Trophoblast cell (in vitro differentiated cells and primary cell): Measurements from ENCODE around the gene CINP.

Experiments used
- DNase-seq, 2 donors: peaks; one replicate each; pipeline ENCODE4 v3.0.0-alpha.2; 2016
- H2AFZ ChIP-seq: 2 replicates; pipeline ENCODE4 v1.6.1; 2013; ENCODE audit warnings: low read length, moderate library complexity, mild to moderate bottlenecking; ENCODE audit not compliant: insufficient read depth, poor library complexity
- H2AK5ac ChIP-seq: 2 replicates; pipeline ENCODE4 v1.6.1; 2013; ENCODE audit warnings: mild to moderate bottlenecking, low read length
- H2BK120ac ChIP-seq: 2 replicates; pipeline ENCODE4 v1.6.1; 2013; ENCODE audit warnings: low read length, mild to moderate bottlenecking, moderate library complexity; ENCODE audit not compliant: insufficient read depth, poor library complexity
- H2BK12ac ChIP-seq: 2 replicates; pipeline ENCODE4 v1.6.1; 2013; ENCODE audit warnings: mild to moderate bottlenecking, low read length, moderate library complexity
- H2BK5ac ChIP-seq: 2 replicates; pipeline ENCODE4 v1.6.1; 2013; ENCODE audit warnings: low read length, low read depth, moderate library complexity, mild to moderate bottlenecking; ENCODE audit not compliant: poor library complexity
- H3K14ac ChIP-seq: 2 replicates; pipeline ENCODE4 v1.6.1; 2013; ENCODE audit warnings: mild to moderate bottlenecking, low read length
- H3K18ac ChIP-seq: 2 replicates; pipeline ENCODE4 v1.6.1; 2013; ENCODE audit warnings: mild to moderate bottlenecking, low read length
- H3K23ac ChIP-seq: 2 replicates; pipeline ENCODE4 v1.6.1; 2013; ENCODE audit warnings: low read length
- H3K27ac ChIP-seq: 2 replicates; pipeline ENCODE4 v1.5.1; 2013; ENCODE audit warnings: low read depth, mild to moderate bottlenecking, inconsistent platforms, low read length, moderate library complexity
- H3K27me3 ChIP-seq: 2 replicates; pipeline ENCODE4 v1.6.1; 2013; ENCODE audit warnings: inconsistent platforms, mild to moderate bottlenecking, low read length, moderate library complexity; ENCODE audit not compliant: insufficient read depth
- H3K36me3 ChIP-seq, 2 experiments: 1 replicate in 1 of 2; 2 replicates in 1 of 2; pipeline ENCODE4 v1.6.1; 2013; ENCODE audit warnings: low read length in 2 of 2, mild to moderate bottlenecking in 2 of 2, moderate library complexity in 1 of 2; ENCODE audit not compliant: insufficient read depth in 2 of 2, control insufficient read depth in 1 of 2
- H3K4ac ChIP-seq: 2 replicates; pipeline ENCODE4 v1.6.1; 2013; ENCODE audit warnings: low read depth, mild to moderate bottlenecking, low read length, moderate library complexity
- H3K4me1 ChIP-seq, 2 experiments: 1 replicate in 1 of 2; 2 replicates in 1 of 2; pipeline ENCODE4 v1.6.1; 2013; ENCODE audit warnings: low read length in 2 of 2, mild to moderate bottlenecking in 2 of 2, moderate library complexity in 1 of 2; ENCODE audit not compliant: insufficient read depth in 2 of 2, control insufficient read depth in 1 of 2
- H3K4me2 ChIP-seq: 2 replicates; pipeline ENCODE4 v1.6.1; 2013; ENCODE audit warnings: inconsistent platforms, mild to moderate bottlenecking, low read length, moderate library complexity
- H3K4me3 ChIP-seq: 2 replicates; pipeline ENCODE4 v1.5.1; 2013; ENCODE audit warnings: mild to moderate bottlenecking, low read depth, low read length, inconsistent platforms
- H3K79me1 ChIP-seq: one replicate; pipeline ENCODE4 v1.6.1; 2013; ENCODE audit warnings: low read length
- H3K79me2 ChIP-seq: 2 replicates; pipeline ENCODE4 v1.6.1; 2013; ENCODE audit warnings: low read length, mild to moderate bottlenecking; ENCODE audit not compliant: control insufficient read depth, insufficient read depth, poor library complexity
- H3K9ac ChIP-seq: 2 replicates; pipeline ENCODE4 v1.6.1; 2013; ENCODE audit warnings: mild to moderate bottlenecking, low read length
- H3K9me3 ChIP-seq: 2 replicates; pipeline ENCODE4 v1.6.1; 2013; ENCODE audit warnings: low read depth, mild to moderate bottlenecking, control low read depth, inconsistent platforms, low read length; ENCODE audit not compliant: insufficient read depth
- H4K12ac ChIP-seq: 2 replicates; pipeline ENCODE4 v1.6.1; 2013; ENCODE audit warnings: low read depth, mild to moderate bottlenecking, low read length, moderate library complexity
- H4K8ac ChIP-seq: 2 replicates; pipeline ENCODE4 v1.6.1; 2013; ENCODE audit warnings: low read depth, mild to moderate bottlenecking, low read length, moderate library complexity
- H4K91ac ChIP-seq: one replicate; pipeline ENCODE4 v1.6.1; 2013; ENCODE audit warnings: low read depth, mild to moderate bottlenecking, low read length, moderate library complexity
- WGBS: extraction: QIAGEN DNeasy Blood & Tissue Kit; methylation state at CpG from one replicate; pipeline ENCODE4 v1.1.7; 2013; ENCODE audit warnings: missing lambda C conversion rate; ENCODE audit not compliant: insufficient read length, insufficient coverage; ENCODE audit errors: extremely low coverage; 5-methylcytosine and 5-hydroxymethylcytosine counted together

The CINP gene

DNA sequence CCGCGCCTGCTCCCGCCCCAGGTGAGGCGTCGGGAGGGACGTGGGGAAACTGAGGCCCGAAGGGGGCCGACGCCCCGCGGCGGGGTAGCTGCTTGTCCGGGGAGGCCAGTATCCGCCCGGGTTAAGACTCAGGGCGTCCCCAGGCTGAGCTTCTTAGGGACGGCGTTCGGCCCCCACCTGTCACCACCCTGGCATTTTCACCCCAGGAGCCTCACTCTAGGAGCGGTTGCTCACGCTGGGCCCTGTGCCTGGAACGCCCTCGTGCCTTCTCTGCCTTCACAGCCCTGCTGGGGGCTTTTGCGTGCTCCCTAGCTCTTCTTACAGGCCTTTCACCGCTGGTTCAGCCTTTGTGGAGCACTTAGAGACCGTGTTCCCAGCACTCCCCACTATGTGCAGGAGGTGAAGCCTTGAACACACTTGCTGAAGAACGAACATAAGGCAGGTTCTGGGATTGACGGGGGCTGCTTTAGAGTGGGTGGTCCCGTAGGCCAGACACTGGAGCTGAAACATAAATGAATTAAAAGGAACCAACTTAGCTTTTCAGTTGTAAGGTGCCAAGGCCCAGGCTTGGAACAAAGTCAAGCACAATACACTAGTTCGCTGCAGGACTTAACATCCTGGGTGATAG lies 42.5 kb downstream of the CINP start:
- Histone ChIP-seq H3K18ac (peak overlapping the region; percentile 62), H2AK5ac (peak overlapping the region; percentile 12), H3K36me3 (peaks cover 0 to 4% of the 10 kb centered on the region in 2 experiments), H4K8ac (peak overlapping the region; percentile 95), H3K4me1 (peaks cover 8 to 9% of the 10 kb centered on the region in 2 experiments), H3K4ac (peak overlapping the region; percentile 60), H3K14ac (peak overlapping the region; percentile 76), H3K27me3 (no peaks in the 10 kb centered on the region), H2BK120ac (peak overlapping the region; percentile 52), H3K4me2 (peak overlapping the region; percentile 64), H3K79me2 (peaks cover 8% of the 10 kb centered on the region), H4K12ac (peak overlapping the region; percentile 66), H3K23ac (no peak overlapping the region), H3K4me3 (peak overlapping the region; percentile 83), H3K9ac (peak overlapping the region; percentile 97), H4K91ac (peak overlapping the region; percentile 81), H2AFZ (peak overlapping the region; percentile 48), H3K79me1 (peaks cover 10% of the 10 kb centered on the region), H2BK12ac (no peak overlapping the region), H2BK5ac (no peak overlapping the region), H3K9me3 (no peaks in the 10 kb centered on the region), H3K27ac (peak overlapping the region; percentile 14)
- WGBS, result no CpG with 5 or more reads among the region's 30 CpGs
- peak; percentile 13 to 41 for DNase-seq

DNA sequence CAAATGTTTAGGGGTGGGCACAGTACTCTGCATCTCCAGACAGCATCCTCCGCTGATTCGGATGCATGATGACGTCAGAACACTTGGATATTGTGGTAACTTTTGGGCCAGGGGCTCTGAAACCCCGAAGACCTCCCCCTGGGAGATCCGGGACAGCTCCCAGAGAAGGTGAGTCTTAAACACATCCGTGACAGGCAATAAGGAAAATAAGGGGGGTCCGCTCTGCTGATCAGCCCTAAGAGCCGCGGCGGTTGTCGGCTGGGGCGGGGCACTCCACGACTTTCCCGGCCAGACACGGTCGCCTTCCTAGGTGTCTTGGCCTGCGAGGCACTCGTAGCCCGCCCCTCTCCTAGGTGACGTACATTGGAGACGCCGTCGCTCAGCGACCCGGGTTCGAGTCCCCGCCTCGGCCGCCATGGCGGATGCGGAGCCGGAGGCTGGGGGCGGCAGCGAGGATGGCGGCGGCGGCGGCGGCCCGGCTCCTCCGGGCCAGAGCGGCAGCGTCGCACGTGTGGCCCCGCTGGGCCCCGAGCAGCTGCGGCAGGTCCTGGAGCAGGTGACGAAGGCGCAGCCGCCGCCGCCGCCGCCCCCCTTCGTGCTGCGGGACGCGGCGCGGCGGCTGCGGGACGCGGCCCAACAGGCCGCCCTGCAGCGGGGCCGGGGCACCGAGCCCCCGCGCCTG lies 43.2 kb downstream of the CINP start, which contains the start of gene ZNF839:
Gene ZNF839 (plus strand): TSS at position 396 of the 682 bp plus-strand sequence. CDS start 20 bp downstream, at position 416.
- peaks cover 8% of the 10 kb centered on the region for H3K79me2 ChIP-seq
- H3K9ac ChIP-seq, result peak within 1 kb of the TSS; percentile 97
- no CpG with 5 or more reads among the region's 71 CpGs for WGBS
- H3K18ac ChIP-seq, result peak within 1 kb of the TSS; percentile 71
- H3K79me1 ChIP-seq, result peaks cover 10% of the 10 kb centered on the region
- H3K9me3 ChIP-seq, result no peaks in the 10 kb centered on the region
- peak within 1 kb of the TSS; percentile 81 for H3K4me2 ChIP-seq
- H3K27ac ChIP-seq, result peak within 1 kb of the TSS; percentile 14
- H3K23ac ChIP-seq, result no peak within 1 kb of the TSS
- peak within 1 kb of the TSS; percentile 67 for H2BK5ac ChIP-seq
- peak within 1 kb of the TSS; percentile 67 for H2AFZ ChIP-seq
- peaks cover 8 to 11% of the 10 kb centered on the region in 2 experiments for H3K4me1 ChIP-seq
- peak within 1 kb of the TSS; percentile 95 for H4K8ac ChIP-seq
- peak within 1 kb of the TSS; percentile 67 for H2BK120ac ChIP-seq
- peak within 1 kb of the TSS; percentile 21 for H2BK12ac ChIP-seq
- peaks cover 0 to 4% of the 10 kb centered on the region in 2 experiments for H3K36me3 ChIP-seq
- peak; percentile 86 to 90 for DNase-seq
- peak within 1 kb of the TSS; percentile 14 for H2AK5ac ChIP-seq
- H3K27me3 ChIP-seq, result no peaks in the 10 kb centered on the region
- peak within 1 kb of the TSS; percentile 69 for H4K12ac ChIP-seq
- H4K91ac ChIP-seq, result peak within 1 kb of the TSS; percentile 81
- H3K4me3 ChIP-seq, result peak within 1 kb of the TSS; percentile 83
- peak within 1 kb of the TSS; percentile 82 for H3K14ac ChIP-seq
- peak within 1 kb of the TSS; percentile 60 for H3K4ac ChIP-seq

GRCh38 chr14:102318781-102319276 lies 43.9 kb downstream of the CINP start:
- Histone ChIP-seq H4K91ac (peak overlapping the region; percentile 78), H3K36me3 (peaks cover 0 to 4% of the 10 kb centered on the region in 2 experiments), H3K23ac (no peak overlapping the region), H3K14ac (peak overlapping the region; percentile 82), H3K9ac (no peak overlapping the region), H4K8ac (peak overlapping the region; percentile 94), H2AFZ (peak overlapping the region; percentile 67), H3K4ac (no peak overlapping the region), H2BK12ac (peak overlapping the region; percentile 21), H2BK5ac (no peak overlapping the region), H3K4me3 (no peak overlapping the region), H2BK120ac (no peak overlapping the region), H3K27ac (no peak overlapping the region), H3K27me3 (no peaks in the 10 kb centered on the region), H3K79me2 (peaks cover 8% of the 10 kb centered on the region), H4K12ac (peak overlapping the region; percentile 69), H3K79me1 (peaks cover 10% of the 10 kb centered on the region), H3K4me1 (peaks cover 8 to 11% of the 10 kb centered on the region in 2 experiments), H3K9me3 (no peaks in the 10 kb centered on the region), H3K18ac (no peak overlapping the region), H2AK5ac (peak overlapping the region; percentile 14), H3K4me2 (peak overlapping the region; percentile 81)
- no peak for DNase-seq
- WGBS, result no CpG with 5 or more reads among the region's 15 CpGs

DNA sequence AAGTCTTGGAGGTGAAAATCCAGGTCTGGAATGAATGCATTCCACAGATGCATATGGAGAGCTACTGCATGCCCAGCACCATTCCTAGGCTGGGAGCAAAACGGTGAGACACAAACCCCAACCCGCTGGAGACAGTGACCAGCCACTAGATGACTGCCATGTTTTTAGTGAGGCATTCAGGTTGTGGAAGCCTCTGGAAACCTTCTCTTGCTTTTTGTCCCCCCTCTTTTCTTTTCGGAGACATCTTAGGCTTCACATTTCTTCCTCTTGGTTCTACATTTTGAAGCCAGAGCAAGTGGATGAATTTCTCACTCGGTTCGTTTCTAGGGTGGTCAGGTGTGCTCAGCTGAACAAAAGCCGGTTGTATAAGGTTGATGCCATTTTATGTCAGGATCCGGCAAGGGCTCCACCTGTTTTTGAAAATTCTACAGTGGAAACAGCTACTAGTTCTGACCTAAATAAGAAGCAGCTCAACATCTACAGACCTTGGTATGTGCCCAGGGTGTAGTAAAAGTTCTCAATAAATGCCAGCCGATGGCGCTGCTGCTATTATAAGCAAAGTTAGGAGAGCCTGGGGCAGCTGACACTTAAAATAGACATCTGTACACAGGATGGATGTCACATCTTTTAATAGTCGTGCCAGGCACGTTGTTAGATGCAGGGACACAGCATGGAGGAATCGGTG lies 45.0 kb downstream of the CINP start:
- DNase-seq, result peak; percentile 85 to 93
- H4K8ac ChIP-seq, result no peak overlapping the region
- no peak overlapping the region for H3K9ac ChIP-seq
- H2BK12ac ChIP-seq, result no peak overlapping the region
- peak overlapping the region; percentile 85 for H3K4me2 ChIP-seq
- peaks cover 0 to 4% of the 10 kb centered on the region in 2 experiments for H3K36me3 ChIP-seq
- peaks cover 8 to 11% of the 10 kb centered on the region in 2 experiments for H3K4me1 ChIP-seq
- peaks cover 10% of the 10 kb centered on the region for H3K79me1 ChIP-seq
- H3K4me3 ChIP-seq, result peak overlapping the region; percentile 76
- no peak overlapping the region for H2BK120ac ChIP-seq
- H4K91ac ChIP-seq, result no peak overlapping the region
- no peaks in the 10 kb centered on the region for H3K9me3 ChIP-seq
- no peak overlapping the region for H3K14ac ChIP-seq
- peak overlapping the region; percentile 0 for H2AFZ ChIP-seq
- peaks cover 8% of the 10 kb centered on the region for H3K79me2 ChIP-seq
- H2AK5ac ChIP-seq, result no peak overlapping the region
- H3K27ac ChIP-seq, result peak overlapping the region; percentile 67
- no peak overlapping the region for H3K4ac ChIP-seq
- no peak overlapping the region for H3K18ac ChIP-seq
- no peak overlapping the region for H3K23ac ChIP-seq
- no peaks in the 10 kb centered on the region for H3K27me3 ChIP-seq
- no peak overlapping the region for H2BK5ac ChIP-seq
- H4K12ac ChIP-seq, result no peak overlapping the region
- no CpG with 5 or more reads among the region's 12 CpGs for WGBS
